Urothelium cell line (cell line): ENCODE data around the gene SNCB.
A peak's percentile ranks its signal among the peaks of the same experiment; 100 is the strongest.

Experiments
- DNase-seq: peaks from one replicate; pipeline ENCODE4 v3.0.0; 2011; ENCODE audit warnings: low spot score, mixed read lengths
- FAIRE-seq: peaks from 2 replicates; lab custom pipeline; 2011; peaks lifted over from hg19 to GRCh38; lab: Jason Lieb, UNC

The SNCB gene

DNA sequence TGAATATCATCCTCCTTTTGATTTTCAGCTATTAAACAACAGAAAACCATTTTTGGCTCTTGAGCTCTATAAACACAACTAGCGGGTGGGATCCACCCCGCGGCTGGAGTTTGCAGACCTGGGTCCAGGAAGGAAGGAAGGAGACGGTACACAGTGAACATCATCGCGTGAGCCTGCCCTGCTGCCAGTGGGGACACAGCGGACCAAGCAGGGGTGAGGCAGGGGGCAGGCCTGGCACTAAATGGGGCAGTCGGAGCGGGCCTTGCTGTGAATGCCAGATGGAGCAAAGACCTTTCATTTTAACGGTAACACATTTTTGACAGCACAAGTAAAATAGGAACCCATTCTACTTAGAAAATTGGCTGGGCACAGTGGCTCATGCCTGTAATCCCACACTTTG, 31.3 kb upstream of the SNCB start:
- FAIRE-seq (no peak), DNase-seq (no peak)

DNA sequence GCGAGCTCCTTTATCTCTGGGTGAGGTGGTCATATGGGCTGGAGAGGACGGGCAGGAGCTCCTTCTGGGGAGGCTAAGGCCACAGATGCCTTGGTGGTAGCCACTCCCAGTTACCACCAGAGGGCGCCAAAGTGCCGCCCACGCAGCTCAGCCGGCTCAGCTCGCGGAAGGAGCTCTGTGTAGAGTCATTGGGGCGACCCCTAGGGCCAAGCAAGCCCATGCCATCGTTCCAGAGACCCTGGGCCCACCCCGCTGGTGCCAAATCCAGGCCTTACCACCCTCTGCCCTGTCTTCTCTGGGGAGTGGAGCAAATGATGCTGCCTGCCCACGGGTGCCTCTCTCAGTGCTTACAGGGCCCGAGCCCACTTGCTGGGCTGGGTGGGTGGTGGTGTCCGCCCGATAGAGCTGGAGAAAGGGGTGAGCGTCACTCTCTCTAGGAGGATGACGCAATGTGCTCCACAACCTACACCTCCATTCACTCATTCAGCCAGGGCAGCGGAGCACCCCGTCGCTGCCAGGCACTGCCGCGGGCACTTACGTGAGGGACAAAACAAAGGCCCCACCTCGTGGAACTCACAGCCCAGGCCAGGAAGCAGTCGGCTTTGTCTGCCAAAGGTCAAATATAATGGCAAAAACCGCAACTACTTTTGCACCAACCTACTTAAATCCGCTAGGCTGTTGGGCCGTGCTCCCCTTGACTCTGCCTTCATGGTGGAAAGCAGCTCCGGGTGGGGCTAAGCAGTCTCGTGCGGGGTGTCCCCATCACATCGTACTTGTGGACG, 30.7 kb upstream of the SNCB start:
- DNase-seq (peak; percentile 88), FAIRE-seq (no peak)

DNA sequence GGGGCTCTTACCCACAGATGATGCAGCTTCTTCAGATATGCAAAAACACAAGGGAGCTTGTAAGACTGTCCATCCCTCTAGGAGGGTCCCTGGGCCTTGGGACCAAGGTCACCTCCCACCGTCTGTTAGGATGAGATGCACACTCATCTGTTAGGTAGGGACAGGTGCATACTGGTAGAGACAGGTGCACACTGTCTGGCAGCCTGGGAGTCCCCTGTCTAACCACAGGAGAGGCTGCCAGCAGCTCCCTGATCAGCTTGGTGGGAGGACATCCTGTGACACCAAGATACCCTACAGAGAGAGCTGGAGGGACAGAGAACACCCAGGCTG, 30.2 kb upstream of the SNCB start:
- DNase-seq, result no peak
- no peak for FAIRE-seq

DNA sequence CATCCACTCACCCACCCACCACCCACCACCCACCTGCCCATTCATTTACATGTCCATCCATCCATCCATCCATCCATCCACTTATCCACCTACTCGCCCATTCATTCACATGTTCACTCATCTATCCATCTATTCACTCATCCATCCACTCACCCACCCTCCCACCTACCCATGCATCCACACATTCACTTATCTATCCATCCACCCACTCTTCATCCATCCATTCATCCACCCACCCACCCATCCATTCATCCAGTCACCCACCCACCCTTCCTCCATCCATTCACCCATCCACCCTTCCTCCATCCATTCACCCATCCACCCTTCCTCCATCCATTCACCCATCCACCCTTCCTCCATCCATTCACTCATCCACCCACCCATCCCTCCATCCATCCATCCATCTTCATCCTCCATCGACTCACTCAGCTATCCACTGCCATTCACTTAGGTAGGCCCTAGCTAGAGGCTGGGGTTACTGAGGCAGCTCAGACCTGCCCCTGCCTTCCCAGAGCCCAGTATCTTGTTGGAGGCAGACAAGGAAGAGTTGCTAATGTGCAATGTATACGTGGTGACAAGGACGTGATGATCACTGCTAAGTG, 29.6 kb upstream of the SNCB start:
- FAIRE-seq (peak; percentile 23), DNase-seq (no peak)

DNA sequence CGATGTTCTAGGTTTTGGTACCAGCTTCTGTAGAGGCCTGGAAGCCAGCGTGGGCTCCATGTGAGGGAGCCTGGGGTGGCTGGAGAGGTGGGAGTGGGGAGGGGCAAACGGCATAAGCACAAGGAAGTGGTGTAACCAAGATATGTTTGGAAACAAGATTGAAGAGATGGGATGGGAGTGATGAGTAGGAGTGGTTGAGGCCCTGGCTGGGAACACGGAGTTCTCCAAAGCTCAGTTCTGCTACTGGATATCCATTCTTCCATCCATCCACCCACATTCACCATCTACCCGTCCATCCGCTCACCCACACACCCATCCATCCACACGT, 29.1 kb upstream of the SNCB start:
- no peak for DNase-seq
- FAIRE-seq, result no peak

DNA sequence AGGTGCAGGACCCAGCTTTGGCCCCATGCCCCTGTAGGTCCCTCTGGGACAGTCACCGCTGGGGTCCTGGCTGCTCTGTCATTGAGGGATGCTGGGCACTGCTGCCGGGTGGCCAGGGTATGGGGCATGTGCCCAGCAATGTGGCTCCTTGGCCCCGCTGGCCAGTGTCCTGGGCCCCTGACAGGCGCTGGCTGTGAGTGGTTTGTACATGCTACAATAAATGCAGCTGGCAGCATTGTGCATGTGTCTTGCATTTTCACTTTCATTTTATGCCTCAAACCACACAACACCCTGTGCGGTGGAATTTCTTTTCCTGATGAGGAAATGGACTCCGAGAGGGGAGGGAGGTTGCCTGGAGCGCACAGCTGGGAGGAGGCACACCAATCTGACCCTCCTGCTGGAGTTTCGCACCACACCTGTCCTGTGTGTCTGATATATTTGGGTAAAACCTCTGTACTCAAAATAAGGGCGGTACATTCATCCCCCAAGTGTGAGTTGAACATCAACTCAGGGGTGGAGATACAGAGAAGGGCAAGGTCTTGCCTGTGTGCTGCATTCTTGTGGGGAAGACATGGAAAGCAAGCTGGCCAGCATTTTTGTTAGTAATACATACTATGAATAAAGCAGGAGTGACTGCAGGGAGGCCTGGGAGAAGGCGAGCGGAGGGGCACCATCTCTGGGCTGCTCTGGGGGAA, 28.6 kb upstream of the SNCB start:
- FAIRE-seq, result no peak
- DNase-seq, result no peak

DNA sequence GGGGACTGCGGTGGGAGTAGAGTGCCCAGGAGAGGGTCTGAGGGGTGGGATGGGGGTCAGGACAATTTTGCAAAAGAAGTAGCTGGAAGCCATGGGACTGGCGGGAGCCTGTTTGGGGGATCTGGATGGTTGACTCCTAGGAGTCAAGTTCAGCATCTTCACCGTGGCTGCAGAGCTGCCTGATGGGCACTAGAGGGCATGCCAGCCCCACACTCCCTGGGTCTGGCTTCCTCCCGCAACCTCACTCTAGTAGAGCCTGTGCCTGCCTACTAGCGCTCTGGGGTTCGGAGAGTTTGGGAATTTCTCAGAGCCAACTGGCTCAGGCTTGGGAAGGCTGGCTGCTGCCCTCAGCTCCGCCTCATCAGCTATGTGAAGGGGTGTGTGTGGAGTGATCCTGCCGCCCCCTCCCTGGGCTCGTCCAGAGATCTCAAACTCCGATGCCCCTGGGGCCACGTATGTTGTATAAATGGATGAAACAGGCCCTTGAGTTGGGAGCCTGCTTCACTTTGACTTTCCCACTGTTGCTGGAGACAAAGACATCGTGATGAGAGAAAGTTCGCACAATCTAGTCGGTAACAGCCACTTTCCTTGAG, 27.8 kb upstream of the SNCB start:
- FAIRE-seq, result no peak
- DNase-seq, result peak; percentile 69

DNA sequence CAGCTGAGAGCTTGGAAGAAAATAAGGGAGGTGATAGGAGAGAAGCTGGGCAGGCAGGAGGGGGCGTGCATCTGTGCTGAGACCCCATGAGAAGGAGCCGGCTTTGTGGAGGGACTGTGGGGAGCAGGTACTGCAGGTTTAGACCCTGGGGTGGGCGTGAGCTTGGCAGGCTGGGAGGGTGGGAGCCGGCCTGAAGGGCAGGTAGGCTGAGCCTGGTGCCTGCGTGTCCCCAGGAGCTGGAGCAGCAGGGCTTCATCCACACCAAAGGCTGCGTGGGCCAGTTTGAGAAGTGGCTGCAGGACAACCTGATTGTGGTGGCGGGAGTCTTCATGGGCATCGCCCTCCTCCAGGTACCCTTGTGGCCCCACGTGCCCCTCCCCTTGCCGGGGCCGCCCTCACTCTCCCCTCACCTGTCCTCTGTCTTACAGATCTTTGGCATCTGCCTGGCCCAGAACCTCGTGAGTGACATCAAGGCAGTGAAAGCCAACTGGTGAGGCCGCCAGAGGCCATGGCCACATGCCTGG, 26.2 kb upstream of the SNCB start:
- no peak for FAIRE-seq
- no peak for DNase-seq

DNA sequence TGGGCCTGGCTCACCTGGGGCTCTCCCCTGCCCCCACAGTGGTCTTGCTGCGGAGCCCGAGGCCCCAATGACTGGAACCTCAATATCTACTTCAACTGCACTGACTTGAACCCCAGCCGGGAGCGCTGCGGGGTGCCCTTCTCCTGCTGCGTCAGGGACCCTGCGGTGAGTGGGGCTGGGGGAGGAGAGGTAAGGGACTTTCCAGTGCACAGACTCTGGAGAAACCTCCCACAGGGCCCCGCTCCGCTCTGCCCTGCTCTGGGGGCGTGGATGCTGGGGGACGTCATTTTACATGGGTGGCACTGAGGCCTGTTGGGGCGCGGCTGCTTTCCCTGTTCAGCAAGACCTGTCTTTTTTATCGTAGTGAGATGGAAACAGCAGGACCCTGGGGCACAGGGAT, 24.5 kb upstream of the SNCB start:
- DNase-seq (no peak), FAIRE-seq (no peak)

DNA sequence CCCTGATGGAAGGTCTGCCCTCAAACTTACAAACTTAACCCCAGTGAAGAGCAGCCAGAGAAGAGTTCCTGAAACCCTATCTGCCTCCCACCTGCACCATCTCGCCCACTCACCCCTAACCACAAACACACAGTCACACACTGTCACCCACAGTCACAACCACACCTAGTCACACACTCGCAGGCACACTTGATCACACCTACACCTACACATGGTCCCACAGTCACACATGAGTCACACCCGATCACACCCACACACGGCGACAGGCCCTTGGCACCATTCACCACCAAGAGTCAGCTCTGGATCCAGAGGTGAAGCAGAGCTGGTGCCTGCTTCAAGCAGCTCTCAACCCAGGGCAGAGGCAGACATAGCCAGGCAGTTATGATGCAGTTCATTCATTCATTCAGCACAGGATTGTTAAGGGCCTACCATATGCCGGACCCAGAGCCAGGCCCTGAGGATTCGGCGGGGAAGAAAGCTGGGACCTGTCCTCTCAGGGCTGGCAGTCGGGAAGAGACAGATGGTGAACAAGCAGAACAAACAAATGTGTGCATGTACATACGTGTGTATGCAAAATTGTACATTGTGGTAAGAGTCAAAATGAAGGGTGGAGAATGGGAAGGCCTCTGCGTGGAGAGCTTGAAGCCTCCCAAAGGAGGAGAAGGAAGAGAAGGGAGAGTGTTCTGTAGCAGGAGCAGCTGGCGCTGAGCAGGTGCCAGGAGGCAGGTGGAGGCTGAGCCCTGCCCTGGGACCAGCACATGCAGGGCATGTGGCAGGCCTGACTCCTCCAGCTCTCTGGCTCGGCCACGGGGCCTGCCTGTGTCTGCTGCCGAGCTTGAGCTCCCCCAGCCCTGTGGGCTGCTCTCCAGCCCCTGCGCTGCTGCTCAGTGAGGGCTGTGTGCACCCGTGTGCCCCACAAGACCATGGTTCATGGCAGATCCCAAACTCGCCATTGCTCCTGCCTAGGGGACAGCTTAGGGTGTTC, 23.4 kb upstream of the SNCB start:
- DNase-seq (no peak), FAIRE-seq (peak; percentile 90)

DNA sequence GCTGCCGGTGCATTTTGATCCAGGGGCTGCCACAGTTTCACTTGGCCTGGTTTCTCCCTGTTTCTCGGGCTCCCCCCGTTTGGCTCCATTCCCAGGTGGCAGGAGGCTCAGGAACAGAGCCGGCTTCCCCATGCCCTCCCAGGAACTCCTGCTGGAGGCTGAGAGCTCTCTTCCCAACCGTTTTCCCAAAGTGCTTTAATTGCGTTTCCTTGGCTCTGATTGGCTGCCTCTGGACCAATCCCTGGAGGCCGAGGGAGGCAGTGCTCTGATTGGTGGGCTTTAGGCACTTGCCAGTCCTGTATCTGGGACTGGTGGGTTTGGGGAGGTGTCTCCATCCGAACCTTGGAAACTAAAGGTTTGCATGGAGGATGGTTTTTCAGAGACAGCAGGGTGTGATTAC, 21.8 kb upstream of the SNCB start:
- no peak for DNase-seq
- no peak for FAIRE-seq

DNA sequence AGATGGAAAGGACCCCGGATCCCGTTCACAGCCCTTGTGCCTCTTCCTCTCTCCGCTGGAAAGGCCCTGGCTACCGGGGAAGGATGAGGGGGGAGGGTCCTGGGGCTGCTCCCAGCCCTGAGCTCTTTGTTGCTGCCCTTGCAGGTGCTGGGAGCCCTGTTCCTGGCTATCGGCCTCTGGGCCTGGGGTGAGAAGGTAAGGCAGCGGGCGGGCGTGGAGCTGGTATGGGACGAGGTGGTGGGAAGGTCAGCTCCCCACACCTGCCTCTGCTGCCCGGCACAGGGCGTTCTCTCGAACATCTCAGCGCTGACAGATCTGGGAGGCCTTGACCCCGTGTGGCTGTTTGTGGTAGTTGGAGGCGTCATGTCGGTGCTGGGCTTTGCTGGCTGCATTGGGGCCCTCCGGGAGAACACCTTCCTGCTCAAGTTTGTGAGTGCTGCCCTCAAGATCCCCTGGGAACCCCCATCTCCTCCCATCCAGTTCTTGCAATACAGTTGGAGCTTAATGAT, 21.2 kb upstream of the SNCB start:
- DNase-seq (no peak), FAIRE-seq (no peak)

DNA sequence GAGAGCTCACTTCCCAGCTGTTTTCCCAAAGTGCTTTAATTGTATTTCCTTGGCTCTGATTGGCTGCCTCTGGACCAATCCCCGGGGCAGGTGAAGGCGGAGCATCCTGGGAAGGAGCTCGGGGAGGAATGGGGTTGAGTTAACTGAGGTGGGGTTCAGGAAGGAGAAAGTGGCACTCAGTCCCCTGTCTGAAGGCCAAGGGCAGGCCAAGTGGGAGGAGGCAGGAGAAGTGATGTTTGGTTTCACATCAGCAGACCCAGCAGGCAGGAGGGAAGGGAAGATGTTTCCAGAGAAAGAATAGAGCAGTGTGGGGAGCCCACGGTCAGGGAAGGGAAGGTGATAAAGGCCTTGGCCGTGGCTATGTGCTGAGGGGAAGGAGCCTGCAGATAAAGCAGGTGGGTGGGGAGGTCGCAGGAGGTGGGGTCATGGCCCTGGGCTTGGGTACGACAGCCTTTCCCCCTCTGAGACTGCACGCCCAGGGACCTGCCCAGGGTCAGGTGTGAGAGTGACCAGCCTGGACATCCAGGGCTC, 20.1 kb upstream of the SNCB start:
- FAIRE-seq (no peak), DNase-seq (no peak)

DNA sequence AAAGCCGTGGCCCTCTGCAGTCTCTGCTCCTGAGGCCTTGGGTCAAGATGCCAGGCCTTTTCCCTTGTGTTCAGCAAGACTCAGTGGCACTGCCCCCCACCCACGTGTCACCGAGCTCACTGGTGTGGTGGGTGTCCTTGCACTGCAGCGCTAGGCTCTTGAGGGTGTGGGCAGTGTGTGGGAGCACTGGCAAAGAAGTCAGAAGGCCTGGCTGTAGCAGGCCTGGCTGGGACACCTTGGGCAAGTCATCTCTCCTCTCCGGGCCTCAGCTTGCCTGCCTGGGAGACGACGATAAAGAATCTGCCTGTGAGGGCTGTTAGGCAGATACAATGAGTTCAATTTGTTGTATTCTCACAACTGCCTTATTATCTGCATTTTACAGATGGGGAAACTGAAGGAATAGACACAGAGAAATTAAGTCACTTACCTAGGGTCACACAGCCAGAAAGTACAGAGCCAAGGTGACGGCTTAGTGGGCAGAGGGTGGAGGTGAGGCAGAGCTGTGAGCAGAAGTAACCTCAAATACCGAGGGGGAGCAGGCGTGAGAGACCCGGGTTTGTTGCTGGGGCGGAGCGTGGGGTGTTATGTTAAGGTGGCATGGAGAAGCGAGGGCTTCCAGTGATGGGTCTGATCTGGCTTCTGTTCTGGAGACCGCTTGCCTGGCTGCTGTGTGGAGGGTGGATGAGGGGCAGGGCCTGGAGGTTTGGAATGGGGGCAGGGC, 18.3 kb upstream of the SNCB start:
- DNase-seq (no peak), FAIRE-seq (no peak)

DNA sequence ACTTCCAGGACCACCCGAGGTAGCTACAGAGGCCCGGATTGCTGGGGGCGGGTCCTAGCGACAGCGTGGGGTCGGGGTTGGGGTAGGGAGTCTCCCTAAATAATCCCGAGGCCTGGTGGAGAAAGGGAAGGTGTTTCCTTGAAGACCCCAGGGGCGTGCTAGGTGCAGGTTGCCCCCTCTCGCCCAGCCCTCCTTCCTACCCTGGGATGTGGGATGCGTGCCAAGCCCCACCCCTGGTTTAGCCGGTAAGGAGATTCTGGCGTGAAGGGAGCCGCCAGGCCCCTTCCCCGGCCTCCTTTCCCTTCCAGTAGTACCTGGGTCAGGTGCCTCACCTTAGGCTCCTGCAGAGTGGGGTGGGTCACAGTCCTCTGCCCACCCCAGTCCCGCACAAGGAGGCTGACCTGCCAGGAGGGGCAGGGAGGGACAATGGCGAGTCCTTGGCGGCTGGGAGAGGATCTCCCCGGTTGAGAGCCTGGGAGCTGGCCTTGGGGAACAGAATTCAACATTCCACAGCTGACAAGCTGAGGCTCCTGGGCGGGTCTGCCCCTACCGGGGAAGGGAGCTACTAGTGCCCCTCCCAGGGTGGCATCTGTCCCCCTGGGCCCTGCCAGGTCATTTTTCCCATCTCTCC, 17.6 kb upstream of the SNCB start:
- DNase-seq, result peak; percentile 62
- no peak for FAIRE-seq

DNA sequence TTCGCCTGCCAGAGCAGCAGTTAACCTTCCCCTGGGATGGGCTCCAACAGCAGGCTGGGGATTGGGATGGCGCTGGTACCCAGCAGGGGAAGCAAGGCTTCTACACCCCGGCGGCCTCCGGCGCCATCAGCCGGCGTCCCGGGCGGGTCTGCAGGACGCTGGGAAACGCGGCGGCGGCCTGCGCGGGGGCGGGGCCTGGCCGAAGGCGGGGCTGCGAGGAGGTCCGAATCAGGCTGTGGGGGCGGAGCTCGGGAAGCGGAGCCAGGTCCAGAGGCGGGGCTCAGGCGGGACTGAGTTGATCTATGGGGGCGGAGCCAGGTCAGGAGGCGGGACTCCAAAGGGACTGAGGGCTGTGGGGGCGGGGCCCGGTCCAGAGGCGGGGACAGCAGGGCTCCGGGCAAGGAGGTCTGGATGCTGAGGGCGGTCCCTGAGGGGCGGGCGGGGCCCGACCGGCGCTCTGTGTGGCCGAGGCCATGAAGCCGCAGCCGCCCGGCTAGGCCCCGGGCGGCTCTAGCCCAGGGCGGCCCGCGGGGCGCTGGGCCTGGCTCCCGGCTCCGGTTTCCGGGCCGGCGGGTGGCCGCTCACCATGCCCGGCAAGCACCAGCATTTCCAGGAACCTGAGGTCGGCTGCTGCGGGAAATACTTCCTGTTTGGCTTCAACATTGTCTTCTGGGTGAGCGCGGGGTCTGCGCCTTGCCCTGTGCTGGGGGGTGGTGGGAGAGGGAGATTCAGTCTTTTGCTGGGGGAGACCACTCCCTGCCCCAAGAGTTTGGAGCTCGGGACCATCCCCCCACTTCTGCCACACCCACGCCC, 16.9 kb upstream of the SNCB start, which contains the start of gene TSPAN17:
Gene TSPAN17, plus strand, starts transcription at position 455 of the 813 bp plus-strand sequence. Its CDS starts 132 bp downstream, at position 587.
- FAIRE-seq (peak; percentile 42), DNase-seq (peak; percentile 100)

DNA sequence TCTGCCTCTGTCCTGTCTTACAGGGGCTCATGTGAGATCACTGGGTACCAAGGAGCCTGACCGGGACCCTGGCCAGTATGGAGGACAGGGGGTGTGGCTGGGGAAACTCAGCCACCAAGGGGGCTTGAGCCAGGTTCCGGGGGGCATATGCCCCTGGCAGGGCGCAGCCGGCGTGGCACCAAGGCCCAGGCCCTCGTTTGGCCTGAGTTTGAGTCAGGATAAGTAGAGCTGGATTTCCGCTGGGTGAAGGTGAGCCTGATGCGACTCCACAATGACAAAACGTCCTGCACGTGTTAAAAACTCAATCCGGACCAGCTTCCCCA, 16.3 kb upstream of the SNCB start:
- FAIRE-seq (no peak), DNase-seq (no peak)

DNA sequence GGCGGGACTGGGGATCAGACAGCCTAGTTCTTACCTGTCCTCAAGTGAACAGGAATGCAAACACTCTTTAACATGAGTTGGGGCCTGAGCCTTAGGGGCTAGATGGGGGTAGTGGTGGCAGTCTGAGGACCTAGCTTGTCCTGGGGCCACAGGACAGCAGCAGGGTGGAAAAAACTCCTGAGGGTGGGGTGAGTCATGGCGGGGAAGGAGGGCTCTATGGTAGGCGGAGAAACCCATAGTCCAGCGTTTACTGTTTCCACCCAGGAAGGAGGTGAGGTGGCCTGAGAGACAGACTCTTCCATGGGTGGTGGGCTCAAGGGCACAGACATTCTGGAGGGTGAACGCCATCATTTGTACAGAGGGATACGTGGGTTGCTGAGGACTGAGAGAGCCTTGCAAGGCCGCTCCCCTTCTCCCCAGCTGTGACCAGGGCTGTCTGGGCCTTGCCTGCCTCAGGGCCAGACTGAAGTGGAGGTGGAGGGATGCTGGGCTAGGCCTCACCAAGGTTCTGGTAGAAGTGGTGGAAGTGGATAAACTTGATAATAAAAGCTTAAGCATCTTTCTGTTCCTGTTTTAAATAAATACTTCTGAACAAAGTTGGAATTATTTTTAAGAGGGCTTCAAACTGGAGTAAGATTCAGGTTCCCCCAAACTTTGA, 15.8 kb upstream of the SNCB start:
- FAIRE-seq (no peak), DNase-seq (no peak)
